HG03521 (cell line): ENCODE results near the gene YY1.
"Not testable (repeated sequence)": the region's sequence is repeated elsewhere in the genome, so short reads cannot be mapped to it uniquely, and the experiment has no call there.

Experiments used
- ATAC-seq: cut with Tn5 transposase; IDR thresholded peaks from one replicate; pipeline ENCODE4 v1.9.1; 2021; ENCODE audit warnings: mild to moderate bottlenecking, moderate library complexity; ENCODE audit not compliant: unreplicated experiment

Gene YY1

DNA sequence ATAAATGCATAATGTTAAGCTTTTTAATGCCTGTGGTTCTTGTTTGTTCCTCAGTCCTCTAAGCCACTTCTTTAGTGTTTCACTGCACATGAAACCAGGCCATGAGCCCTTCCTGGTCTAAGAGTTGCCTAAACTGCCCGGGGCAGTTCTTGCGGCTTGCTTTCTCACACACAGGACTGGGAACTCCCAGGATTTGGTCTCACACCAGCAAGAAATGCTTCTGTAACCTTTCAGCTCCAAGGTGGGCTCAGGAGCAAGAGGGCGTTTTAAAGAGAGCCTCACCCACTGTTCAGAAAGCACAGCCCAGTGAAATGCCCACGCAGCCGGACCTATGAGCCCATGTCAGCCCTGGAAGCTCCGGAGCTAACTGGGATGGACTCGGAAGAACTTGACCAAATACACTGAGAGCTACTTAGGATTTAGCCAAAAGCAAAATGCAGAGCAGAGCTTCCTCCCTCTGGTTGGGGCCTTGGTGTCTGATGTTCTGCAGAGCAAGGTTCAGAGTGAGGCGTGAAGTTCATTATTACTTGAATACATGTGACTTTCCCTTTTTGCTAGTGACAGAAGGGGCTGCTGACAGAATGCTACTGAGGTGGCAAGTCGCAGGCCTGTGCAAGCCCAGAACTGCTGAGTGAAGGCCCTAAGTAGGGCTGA lies 43.9 kb downstream of the YY1 start:
- ATAC-seq = no peak

DNA sequence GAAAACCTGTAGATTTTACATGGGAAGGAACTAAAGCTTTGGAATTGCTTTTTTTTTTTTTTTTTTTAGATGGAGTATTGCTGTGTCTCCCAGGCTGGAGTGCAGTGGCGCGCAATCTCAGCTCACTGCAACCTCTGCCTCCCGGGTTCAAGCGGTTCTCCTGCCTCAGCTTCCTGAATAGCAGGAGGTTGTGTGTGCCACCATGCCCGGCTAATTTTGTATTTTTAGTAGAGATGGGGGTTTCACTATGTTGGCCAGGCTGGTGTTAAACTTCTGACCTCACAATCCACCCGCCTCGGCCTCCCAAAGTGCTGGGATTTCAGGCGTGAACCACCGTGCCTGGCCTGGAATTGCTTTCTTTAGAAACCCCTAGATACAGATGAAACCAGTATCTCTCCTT lies 44.5 kb downstream of the YY1 start:
- not testable (repeated sequence) for ATAC-seq

DNA sequence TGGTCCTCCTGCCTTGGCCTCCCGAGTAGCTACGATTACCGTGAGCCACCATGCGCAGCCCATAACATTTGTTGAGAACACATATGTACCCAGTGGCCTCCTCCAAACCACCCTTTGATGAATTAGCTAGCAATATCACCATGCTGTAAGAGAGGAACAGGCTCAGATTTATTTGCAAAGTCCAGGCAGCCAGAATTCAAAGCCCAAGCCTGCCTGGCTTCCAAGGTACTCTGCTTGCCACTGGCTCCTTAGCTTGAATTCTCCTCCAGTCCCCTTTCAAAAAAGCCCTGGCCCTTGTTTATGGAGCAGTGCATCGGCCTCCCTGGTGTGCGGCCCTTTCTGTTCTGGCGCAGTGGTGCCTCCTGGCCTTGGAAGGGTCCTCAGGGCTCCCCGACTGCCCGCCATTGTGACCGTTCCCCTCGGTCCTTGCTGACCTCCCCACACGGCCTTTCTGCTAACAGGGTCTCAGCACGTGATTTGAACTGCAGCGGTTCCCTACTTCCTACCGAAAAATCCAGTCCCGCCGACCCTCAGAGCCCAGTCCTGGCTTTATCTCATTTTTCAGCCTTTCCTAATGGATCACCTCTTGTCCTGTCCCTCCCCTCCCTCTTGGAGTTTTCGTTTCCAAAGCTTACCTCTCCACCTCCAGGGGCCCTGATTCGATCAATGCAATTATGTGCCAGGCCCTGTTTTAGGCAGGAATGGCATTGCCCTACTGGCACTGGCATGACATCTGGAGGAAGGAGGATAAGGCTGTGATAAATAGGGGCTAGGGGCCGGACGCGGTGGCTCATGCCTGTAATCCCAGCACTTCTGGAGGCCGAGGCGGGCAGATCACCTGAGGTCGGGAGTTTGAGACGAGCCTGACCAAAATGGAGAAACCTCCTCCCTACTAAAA lies 45.3 kb downstream of the YY1 start:
- no peak for ATAC-seq

DNA sequence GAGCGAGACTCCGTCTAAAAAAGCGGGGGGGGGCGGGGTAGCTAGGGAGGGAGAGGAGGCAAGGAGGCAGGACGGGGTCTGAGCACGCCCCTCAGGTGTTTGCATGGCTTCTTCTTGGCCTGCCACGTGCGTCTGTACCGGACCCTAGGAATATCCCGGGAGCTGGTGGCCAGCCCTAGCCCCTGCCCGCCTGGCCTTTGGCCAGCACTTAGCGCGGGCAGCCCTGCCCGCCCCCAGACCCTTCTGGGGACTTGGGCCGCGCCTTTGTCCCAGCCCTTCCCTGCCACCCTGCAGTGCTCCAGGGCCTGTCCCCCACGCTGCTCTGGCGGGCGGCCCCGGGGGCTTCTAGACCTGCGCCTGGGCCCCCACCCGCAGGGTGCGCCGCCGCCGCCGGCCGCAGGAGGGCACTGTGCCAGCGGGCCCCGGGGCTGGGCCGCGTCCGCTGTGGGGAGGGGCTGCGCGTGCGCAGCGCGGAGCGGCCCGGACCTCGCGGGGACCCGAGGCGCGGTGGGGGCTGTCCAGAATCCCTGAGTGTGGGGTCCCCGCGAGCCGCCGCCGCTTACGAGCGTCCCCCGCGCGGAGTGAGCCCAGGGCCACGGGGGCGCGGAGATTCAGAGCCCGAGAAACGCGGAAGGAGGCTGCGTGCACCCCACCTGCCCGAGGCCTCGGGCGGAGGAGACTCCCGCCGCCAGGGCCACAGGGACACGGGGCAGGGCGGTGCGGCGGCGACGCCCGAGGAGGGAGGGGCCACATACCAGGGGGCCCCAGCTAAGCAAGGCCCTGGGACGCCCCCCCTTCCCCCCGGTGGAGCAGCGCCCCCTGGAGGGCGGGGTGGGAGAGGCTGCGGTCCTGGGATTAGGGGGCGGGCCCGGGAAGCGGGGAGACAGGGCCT lies 46.3 kb downstream of the YY1 start:
- peak; percentile 83 for ATAC-seq

DNA sequence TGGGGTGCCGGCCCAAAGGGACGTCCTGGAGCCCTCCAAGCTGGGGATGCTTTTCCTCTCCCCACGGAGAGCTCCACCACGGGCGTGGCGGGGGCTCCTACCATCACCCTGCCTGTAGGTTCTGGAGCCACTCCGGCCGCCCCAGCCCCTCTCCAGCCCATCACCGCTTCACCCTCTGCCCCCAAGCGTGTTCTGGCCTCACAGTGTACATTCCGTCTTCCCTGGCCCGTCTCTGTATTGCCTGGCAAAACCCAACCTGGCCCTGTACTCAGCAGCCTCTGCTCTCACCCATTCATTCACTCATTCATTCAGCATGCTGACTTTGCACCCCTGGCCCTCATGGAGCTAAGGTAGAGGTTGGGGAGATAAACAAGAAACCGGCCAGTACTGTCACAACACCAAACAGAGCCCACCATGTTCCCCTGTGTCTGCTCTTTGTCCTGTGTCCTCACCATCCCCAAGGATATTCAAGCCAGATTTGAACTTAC lies 47.0 kb downstream of the YY1 start:
- ATAC-seq = no peak

DNA sequence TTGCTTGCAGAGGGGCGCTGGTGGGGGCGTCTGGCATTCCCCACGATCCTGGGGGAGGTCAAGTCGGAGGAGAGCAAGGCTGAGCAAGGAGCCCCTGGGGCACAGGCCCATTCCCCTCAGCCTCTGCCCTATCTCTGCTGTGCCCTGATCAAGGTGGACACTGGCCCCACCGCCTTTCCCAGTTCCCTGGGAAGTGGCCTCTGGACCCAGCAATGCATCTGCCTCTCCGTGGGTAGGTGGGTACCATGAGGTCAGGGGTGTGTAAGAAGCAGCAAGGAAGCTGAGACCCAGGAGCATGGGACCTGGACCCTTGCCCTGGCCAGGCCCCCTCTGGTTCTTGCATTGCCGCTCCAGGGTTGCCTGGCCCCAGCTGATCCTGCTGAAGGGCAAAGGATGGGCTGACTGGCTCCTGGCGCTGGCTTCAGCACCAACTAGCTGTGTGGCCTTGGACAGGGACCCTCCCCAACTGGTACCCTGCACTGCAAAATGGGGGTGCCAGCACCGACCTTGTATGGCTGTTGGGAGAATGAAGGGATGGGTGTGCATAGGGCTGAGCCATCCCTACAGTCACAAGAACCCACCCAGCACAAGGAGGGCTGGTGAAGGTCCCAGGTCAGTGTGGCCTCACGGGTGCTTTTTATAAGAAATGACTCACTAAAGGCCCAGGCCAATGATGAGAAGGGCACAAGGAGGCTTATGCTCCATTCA lies 47.7 kb downstream of the YY1 start:
- ATAC-seq = no peak

DNA sequence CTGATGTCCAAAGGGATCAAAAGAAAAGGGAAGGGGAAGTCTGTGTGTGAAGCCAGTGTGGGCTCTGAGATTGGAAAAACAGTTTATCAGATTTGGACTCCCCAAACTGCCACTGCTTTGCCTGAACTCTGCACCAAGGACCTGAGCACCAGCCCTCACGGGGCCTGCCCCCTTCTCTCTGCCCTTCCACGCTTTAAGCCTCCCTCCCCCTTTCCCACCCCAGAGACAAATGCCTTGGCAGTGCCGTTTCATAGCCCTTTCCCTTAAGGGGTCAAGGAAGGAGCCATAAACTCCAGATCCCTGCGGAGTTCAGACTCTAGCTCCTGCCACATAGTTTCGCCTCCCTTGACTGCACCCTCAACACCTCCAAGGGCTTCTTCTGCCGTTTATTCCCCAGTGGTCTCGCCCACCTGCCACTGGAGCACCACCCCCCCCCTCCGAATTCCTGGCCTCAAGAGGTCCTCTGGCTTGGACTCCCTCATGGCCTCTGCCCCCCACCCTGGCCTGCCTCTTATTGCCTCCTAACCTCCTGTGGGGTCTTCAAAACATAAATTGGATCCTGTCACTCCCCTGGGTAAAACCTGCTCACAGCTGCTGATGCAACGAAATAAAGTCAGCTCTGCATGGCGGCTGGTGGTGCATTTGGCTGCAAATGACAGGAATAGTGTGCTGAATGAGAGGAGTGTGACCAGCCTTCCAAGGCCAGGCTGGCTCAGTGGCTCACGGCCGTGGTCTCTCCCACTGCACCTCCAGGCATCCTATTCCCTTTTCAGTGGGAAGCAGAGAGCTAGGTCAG lies 48.5 kb downstream of the YY1 start:
- no peak for ATAC-seq

DNA sequence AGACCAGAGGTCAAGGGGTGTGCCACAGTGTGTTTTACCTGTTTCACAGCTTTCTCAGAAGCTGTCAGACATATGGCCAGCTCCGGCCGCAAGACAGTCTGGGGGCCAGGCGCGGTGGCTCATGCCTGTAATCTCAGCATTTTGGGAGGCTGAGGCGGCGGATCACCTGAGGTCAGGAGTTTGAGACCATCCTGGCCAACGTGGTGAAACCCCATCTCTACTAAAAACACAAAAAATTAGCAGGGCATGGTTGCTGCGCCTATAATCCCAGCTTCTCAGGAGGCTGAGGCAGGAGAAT lies 49.0 kb downstream of the YY1 start:
- ATAC-seq = not testable (repeated sequence)

DNA sequence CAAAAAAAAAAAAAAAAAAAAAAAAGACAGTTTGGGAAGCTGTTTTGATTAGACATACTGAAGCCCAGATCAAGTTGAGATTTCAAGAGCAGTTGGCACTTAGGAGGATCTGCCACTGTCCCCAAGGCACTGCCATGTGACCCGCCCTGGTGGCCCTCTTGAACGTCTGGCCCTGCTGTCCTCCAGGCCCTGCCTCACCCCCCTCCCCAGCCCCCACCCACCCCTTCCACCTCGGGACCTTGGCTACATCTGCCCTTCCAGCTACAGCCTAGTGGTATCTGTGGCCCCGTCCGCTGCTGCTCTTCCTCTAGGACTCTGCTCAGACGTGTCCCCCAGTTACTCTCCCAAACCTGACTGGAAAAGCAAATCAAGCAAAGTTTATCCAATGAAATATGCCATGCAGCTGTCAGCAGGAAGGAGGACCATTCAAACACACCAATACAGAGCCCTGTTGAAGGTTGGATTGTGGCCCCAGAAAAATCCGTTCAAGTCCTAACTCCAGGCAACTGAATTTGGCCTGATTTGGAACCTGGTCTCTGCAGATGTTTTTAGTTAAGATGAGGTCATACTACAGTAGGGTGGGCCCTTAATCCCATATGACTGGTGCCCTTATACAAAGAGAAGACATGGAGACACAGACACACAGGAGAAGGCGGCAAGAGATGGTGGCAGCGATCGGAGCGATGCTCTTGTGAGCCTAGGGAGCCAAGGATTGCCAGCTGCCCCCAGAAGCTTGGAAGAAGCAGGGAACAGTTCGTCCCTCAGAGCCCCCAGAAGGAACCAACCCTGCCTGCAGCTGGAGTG lies 49.6 kb downstream of the YY1 start:
- no peak for ATAC-seq

DNA sequence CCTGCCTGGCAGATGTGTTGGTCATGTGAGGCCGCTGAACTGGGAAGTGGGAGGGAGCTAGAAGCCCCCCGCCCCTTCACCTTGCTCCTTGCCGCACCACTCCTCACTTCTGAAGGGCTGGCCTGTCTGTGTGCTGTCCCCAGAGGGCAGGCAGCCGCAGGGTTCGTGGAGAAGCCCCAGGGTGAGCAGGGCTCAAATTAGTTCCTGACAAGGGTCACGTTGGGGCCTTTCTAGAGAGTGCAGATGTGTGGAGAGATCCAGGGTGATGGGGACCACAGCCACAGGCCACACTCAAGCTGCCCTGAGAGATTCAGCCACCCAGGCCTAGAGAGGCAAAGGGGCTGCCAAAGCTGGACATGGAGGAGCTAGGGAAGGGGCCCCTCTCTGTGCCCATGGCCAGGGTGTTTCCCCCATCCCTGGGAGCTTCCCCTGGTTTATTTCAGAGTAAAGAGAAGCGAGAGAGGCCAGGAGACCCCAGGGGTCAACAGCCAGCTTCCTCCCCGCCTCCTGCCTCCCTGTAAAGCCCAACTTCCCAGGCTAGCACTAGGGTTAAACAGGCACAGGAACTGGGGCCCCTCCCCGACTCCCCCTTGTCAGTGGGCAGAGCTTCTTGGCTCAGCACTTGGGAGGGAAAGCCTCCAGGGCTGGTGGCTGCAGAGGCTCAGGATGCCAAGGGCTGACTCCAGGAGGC lies 51.1 kb downstream of the YY1 start:
- no peak for ATAC-seq

DNA sequence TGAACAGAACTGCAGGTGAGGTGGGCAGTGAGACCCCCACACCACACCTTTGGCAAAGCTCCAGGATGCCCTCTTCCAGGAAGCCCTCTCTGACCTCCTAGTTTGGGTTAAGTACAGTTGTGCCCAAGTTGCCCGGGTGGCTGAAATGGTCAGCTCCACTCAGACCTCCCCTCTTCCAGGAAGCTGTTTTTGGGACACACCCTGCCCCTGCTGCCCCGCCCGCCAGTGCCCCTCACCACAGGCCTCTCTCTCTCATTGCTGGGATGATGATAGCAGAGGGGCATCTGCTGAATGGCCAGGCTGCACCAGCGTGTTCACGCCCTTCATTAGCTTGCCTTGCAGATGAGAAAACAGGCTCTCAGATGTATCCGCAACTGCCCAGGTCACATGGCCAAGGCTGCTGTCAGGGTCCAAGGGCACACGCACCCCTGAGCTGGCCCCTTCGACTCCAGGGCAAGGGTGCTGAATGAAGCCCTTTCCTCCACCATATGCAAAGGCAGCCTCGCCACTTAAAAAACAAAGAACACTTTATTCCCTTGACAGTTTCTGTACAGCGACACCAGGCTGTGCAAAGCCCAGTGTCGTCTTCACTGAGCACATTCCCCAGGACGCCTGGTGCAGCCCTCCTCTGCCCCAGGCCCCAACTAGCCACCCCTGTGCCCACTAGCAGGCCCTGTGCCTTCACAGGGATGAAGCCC lies 51.8 kb downstream of the YY1 start:
- no peak for ATAC-seq

DNA sequence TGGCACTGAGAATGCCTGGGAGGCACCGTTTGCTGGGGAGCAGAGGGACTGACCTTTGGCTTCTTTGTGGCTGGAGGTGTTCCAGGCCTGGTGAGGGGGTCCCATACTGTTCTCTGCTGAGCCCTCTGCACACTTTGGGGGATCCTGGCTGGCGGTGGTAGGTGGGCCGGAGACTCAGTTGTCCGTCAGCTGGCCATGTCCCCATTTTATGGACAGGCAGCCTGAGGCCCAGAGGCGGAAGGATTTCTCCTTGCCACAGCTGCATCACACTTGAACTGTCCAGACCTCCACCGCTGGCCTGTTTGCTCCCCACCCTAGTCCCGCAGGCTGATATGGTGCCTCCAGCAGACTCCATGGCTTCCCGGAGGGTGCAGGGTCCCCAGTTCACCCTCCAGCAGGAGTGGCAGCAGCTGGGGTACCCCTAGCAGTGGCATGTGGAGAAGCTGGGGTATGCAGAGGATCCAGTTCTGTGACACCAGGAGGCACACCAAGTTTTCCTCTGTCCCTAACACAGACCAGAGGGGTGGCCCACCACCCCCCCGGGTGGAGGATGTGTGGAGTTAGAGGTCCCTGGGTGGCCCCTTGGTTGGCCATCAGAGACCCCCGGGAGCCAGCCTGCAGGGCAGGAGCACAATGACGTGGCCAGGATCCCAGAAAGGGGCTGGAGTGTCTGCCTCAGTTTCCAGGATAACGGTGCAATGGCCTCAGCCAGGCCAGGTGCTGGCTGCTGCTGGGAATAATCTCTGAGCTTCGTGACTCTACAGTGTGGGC lies 52.5 kb downstream of the YY1 start:
- ATAC-seq = no peak

DNA sequence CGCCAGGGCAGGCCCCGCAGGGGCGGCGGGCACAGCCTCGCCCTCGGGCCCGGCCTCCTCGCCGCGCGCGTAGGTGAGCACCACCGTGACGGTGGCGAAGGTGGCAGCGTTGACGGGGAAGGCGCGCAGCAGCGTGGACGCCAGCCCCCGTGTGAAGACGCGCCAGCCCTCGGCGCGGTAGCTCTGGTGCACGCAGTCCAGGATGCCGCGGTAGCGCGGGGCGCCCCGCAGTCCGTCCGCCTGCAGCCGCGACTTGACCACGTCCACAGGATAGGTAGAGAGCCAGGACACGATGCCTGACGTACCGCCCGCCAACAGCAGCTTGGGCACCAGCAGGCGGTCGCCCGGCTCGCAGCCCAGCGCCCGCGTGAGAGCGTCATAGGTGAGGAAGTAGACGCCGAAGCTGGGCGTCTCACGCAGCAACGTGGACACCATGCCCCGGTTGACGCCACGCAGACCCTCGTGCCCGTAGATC lies 53.4 kb downstream of the YY1 start:
- no peak for ATAC-seq

DNA sequence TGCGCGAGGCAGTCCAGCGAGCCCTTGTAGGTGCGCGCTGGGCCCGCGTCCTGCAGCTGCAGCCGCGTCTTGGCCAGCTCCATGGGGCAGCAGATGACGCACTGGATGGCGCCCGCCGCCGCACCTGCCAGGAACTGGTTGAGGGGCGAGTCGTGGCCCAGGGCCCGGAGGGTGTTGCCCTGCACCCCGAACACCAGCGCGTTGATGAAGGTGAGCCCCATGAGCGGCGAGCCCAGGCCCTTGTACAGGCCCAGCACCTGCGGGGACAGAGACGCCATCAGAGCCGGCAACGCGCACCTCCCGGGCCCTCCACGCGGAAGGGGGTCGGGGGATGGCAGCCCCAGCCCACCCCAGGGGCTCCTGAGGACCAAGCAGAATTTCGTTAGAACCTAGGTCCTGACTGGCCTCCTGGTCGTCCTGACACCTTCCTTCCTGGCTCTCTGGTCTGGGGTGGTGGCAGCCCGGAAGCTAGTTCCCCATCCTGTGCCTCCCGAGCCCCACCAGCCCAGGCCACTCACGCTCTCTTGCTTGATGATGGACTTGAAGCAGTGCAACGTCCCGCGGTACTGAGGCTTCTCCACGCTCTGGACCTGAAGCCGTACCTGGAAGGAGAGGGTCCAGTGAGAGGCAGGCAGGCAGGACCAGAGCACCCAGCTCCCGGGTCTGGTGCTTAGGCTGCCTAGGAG lies 54.0 kb downstream of the YY1 start:
- no peak for ATAC-seq

DNA sequence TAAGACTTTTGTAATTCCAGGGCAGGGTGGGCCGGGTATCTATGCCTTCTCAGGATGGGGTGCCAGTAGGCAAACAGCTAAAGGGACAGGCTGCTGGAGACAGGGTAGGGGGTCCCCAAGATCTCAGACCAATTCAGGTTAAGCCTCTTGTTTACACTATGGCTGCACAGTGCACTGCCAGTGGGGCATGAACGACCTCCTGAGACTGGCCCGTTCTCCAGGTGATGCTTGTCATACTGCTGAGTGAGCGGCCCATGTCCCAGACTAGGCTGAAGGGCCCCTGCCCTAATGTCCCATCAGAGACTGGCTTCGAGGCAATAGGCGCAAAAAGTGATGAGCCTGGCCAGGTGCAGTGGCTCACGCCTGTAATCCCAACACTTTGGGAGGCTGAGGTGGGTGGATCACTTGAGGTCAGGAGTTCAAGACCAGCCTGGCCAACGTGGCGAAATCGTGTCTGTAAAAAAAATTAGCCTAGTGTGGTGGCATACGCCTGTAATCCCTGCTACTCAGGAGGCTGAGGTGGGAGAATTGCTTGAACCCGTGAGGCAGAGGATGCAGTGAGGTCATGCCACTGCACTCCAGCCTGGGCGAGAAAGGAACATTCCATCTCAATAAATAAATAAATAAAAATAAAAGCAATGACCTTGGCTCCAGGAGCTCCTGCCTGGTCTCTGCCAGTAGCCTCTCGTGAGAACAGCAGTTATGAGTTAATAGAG lies 54.7 kb downstream of the YY1 start:
- no peak for ATAC-seq
